Endothelial cell (in vitro differentiated cells): ENCODE results near the gene LGALS9. TPM values are rescaled to one million over a fixed set of nuclear protein-coding genes. Genes with fewer than 3 reads are reported as not detected.

ENCODE experiments used
- DNase-seq: peaks from one replicate; pipeline ENCODE4 v3.0.0; 2021; ENCODE audit warnings: low spot score
- H3K27ac Mint-ChIP-seq: one replicate; pipeline ENCODE4 v1.8.0; 2021; ENCODE audit warnings: mixed read lengths, inconsistent platforms; ENCODE audit not compliant: unreplicated experiment
- H3K27me3 Mint-ChIP-seq: one replicate; pipeline ENCODE4 v1.8.0; 2021; ENCODE audit warnings: mild to moderate bottlenecking, moderate library complexity, mixed read lengths, inconsistent platforms; ENCODE audit not compliant: unreplicated experiment
- H3K36me3 Mint-ChIP-seq: one replicate; pipeline ENCODE4 v1.8.0; 2021; ENCODE audit warnings: mild to moderate bottlenecking, low read depth, mixed read lengths, inconsistent platforms; ENCODE audit not compliant: unreplicated experiment
- H3K4me1 Mint-ChIP-seq: one replicate; pipeline ENCODE4 v1.8.0; 2021; ENCODE audit warnings: mild to moderate bottlenecking, mixed read lengths, inconsistent platforms; ENCODE audit not compliant: unreplicated experiment
- H3K4me3 Mint-ChIP-seq: one replicate; pipeline ENCODE4 v1.8.0; 2021; ENCODE audit warnings: mild to moderate bottlenecking, mixed read lengths, inconsistent platforms; ENCODE audit not compliant: unreplicated experiment
- H3K9me3 Mint-ChIP-seq: one replicate; pipeline ENCODE4 v1.8.0; 2021; ENCODE audit warnings: mixed read lengths, inconsistent platforms; ENCODE audit not compliant: unreplicated experiment
- CTCF ChIP-seq: fragments of 200-600 bp; sonication (generic); IDR thresholded peaks from one replicate; pipeline ENCODE4 v1.5.0; 2021; ENCODE audit warnings: antibody characterized with exemption; ENCODE audit not compliant: unreplicated experiment
- total RNA-seq: library from RNA; stranded (reverse); fragmentation: NEBNext Ultra II Directional; extraction: Animal tissue kit (Norgen Biotek cat#: 25700); gene quantifications from one replicate; pipeline ENCODE4 v1.2.1, GENCODE V29; 2021; ENCODE audit not compliant: unreplicated experiment

LGALS9 gene
- total RNA-seq, 1 donor from 2014 or later, result 5.8 TPM

GRCh38 chr17:27612160-27612770, 18.7 kb upstream of the LGALS9 start:
- Mint-ChIP-seq H3K27ac (no peak overlapping the region), H3K27me3 (peaks cover 5% of the 10 kb centered on the region), H3K4me1 (no peaks in the 10 kb centered on the region), H3K9me3 (no peaks in the 10 kb centered on the region), H3K36me3 (peaks cover 49% of the 10 kb centered on the region), H3K4me3 (no peak overlapping the region)
- TF ChIP-seq CTCF, result no peak
- DNase-seq, result no peak

- Mint-ChIP-seq H3K36me3 (peaks cover 46% of the 10 kb centered on the region), H3K4me3 (no peak overlapping the region), H3K9me3 (no peaks in the 10 kb centered on the region), H3K4me1 (no peaks in the 10 kb centered on the region), H3K27ac (no peak overlapping the region), H3K27me3 (peaks cover 5% of the 10 kb centered on the region)
- TF ChIP-seq CTCF, result no peak
- no peak for DNase-seq
Measured at GRCh38 chr17:27613433-27613832, 17.6 kb upstream of the LGALS9 start.

GRCh38 chr17:27615121-27615520, 15.9 kb upstream of the LGALS9 start:
- Mint-ChIP-seq H3K4me1 (peaks cover 1% of the 10 kb centered on the region), H3K36me3 (peaks cover 43% of the 10 kb centered on the region), H3K27me3 (peaks cover 5% of the 10 kb centered on the region), H3K27ac (no peak overlapping the region), H3K9me3 (no peaks in the 10 kb centered on the region), H3K4me3 (no peak overlapping the region)
- no peak for TF ChIP-seq CTCF
- no peak for DNase-seq

- Mint-ChIP-seq H3K27me3 (peaks cover 8% of the 10 kb centered on the region), H3K36me3 (peaks cover 52% of the 10 kb centered on the region), H3K4me1 (peaks cover 11% of the 10 kb centered on the region), H3K4me3 (no peak overlapping the region), H3K27ac (no peak overlapping the region), H3K9me3 (no peaks in the 10 kb centered on the region)
- no peak for DNase-seq
- TF ChIP-seq CTCF, result no peak
Measured at GRCh38 chr17:27616414-27616813, 14.6 kb upstream of the LGALS9 start.

- Mint-ChIP-seq H3K27me3 (peaks cover 8% of the 10 kb centered on the region), H3K9me3 (no peaks in the 10 kb centered on the region), H3K4me3 (no peak overlapping the region), H3K27ac (no peak overlapping the region), H3K4me1 (peaks cover 11% of the 10 kb centered on the region), H3K36me3 (peaks cover 56% of the 10 kb centered on the region)
- no peak for TF ChIP-seq CTCF
- no peak for DNase-seq
Measured at GRCh38 chr17:27618417-27618816, 12.6 kb upstream of the LGALS9 start.
